Fibroblast of pulmonary artery (primary cell): ENCODE data around the gene UBE2L6.
A peak's percentile ranks its signal among the peaks of the same experiment; 100 is the strongest.

Source experiments
- DNase-seq: peaks from one replicate; pipeline ENCODE4 v3.0.0-alpha.2; 2010; ENCODE audit warnings: low read depth
- H3K4me3 ChIP-seq: replicated peaks from 2 replicates; pipeline ENCODE4 v1.5.1; 2011; ENCODE audit warnings: low read depth, mild to moderate bottlenecking, control low read depth, low read length, moderate library complexity
- CTCF ChIP-seq: IDR thresholded peaks from 2 replicates; pipeline ENCODE4 v1.5.1; 2011; ENCODE audit warnings: mild to moderate bottlenecking, control low read depth, low read length, inconsistent platforms; ENCODE audit errors: missing control alignments

Gene UBE2L6

GRCh38 chr11:57568330-57568766 lies 876 bp upstream of the UBE2L6 start:
- peak; percentile 88 for TF ChIP-seq CTCF
- DNase-seq: peak; percentile 81

GRCh38 chr11:57566905-57567514 lies 462 bp downstream of the UBE2L6 start:
- H3K4me3 ChIP-seq: peak overlapping the region; percentile 79
- DNase-seq: peak; percentile 14
- no peak for TF ChIP-seq CTCF

More at GRCh38 chr11:57568330-57568766, 876 bp upstream of the UBE2L6 start:
- H3K4me3 ChIP-seq: peak overlapping the region; percentile 79

GRCh38 chr11:57566005-57566904 lies 1.2 kb downstream of the UBE2L6 start:
- TF ChIP-seq CTCF: no peak
- peak; percentile 44 for DNase-seq
- peak overlapping the region; percentile 79 for H3K4me3 ChIP-seq

- no peak for DNase-seq
- H3K4me3 ChIP-seq: no peak overlapping the region
- TF ChIP-seq CTCF: no peak
These were observed 4.9 kb downstream of the UBE2L6 start for GRCh38 chr11:57562596-57562995.

- TF ChIP-seq CTCF: no peak
- no peak overlapping the region for H3K4me3 ChIP-seq
- DNase-seq: no peak
These were observed 7.3 kb downstream of the UBE2L6 start for GRCh38 chr11:57560146-57560545.

- DNase-seq: no peak
- H3K4me3 ChIP-seq: no peak overlapping the region
- no peak for TF ChIP-seq CTCF
These were observed 11.4 kb downstream of the UBE2L6 start for GRCh38 chr11:57556041-57556440.
